Fibroblast of mammary gland (primary cell): Measurements from ENCODE around the gene ABHD12B.
"Not testable (repeated sequence)": the region's sequence is repeated elsewhere in the genome, so short reads cannot be mapped to it uniquely, and the experiment has no call there.

Experiments
- DNase-seq: peaks from one replicate; pipeline ENCODE4 v3.0.0-alpha.2; 2010; ENCODE audit warnings: low read depth
- H3K4me3 ChIP-seq: 2 replicates; pipeline ENCODE4 v1.5.1; 2011; ENCODE audit warnings: low read depth, mild to moderate bottlenecking, low read length, moderate library complexity; ENCODE audit not compliant: control insufficient read depth
- TF ChIP-seq, protein P1 (sequence below): conservative IDR thresholded peaks from 2 replicates; pipeline ENCODE4 v1.5.1; 2011; ENCODE audit warnings: low read depth, low read length, inconsistent platforms; ENCODE audit not compliant: control insufficient read depth, insufficient read depth

ABHD12B gene

GRCh38 chr14:50892255-50892654 is 20.4 kb downstream of the ABHD12B start:
- no peak for DNase-seq
- TF ChIP-seq, protein P1, sequence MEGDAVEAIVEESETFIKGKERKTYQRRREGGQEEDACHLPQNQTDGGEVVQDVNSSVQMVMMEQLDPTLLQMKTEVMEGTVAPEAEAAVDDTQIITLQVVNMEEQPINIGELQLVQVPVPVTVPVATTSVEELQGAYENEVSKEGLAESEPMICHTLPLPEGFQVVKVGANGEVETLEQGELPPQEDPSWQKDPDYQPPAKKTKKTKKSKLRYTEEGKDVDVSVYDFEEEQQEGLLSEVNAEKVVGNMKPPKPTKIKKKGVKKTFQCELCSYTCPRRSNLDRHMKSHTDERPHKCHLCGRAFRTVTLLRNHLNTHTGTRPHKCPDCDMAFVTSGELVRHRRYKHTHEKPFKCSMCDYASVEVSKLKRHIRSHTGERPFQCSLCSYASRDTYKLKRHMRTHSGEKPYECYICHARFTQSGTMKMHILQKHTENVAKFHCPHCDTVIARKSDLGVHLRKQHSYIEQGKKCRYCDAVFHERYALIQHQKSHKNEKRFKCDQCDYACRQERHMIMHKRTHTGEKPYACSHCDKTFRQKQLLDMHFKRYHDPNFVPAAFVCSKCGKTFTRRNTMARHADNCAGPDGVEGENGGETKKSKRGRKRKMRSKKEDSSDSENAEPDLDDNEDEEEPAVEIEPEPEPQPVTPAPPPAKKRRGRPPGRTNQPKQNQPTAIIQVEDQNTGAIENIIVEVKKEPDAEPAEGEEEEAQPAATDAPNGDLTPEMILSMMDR = no peak

GRCh38 chr14:50896421-50896820 is 24.6 kb downstream of the ABHD12B start:
- not testable (repeated sequence) for H3K4me3 ChIP-seq, DNase-seq

More at GRCh38 chr14:50892255-50892654, 20.4 kb downstream of the ABHD12B start:
- H3K4me3 ChIP-seq = no peak overlapping the region

DNA sequence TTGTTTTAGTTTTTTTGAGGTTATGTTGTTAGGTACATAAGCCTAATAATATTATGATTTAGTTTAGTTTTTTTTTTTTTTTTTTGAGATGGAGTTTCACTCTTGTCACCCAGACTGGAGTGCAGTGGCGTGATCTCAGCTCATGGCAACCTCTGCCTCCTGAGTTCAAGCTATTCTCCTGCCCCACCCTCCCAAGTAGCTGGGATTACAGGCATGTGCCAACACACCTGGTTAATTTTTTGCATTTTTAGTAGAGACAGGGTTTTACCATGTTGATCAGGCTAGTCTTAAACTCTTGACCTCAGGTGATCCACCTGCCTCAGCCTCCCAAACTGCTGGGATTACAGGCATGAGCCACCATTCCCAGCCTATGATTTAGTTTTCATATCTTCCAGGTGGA is 25.2 kb downstream of the ABHD12B start:
- H3K4me3 ChIP-seq, DNase-seq: not testable (repeated sequence)

- no peak for DNase-seq
- no peak overlapping the region for H3K4me3 ChIP-seq
Observed at GRCh38 chr14:50897658-50898175, 25.9 kb downstream of the ABHD12B start.

GRCh38 chr14:50901361-50901760 is 29.5 kb downstream of the ABHD12B start:
- H3K4me3 ChIP-seq = no peak overlapping the region
- TF ChIP-seq, protein P1 = no peak
- no peak for DNase-seq

More at GRCh38 chr14:50897658-50898175, 25.9 kb downstream of the ABHD12B start:
- TF ChIP-seq, protein P1 = no peak

DNA sequence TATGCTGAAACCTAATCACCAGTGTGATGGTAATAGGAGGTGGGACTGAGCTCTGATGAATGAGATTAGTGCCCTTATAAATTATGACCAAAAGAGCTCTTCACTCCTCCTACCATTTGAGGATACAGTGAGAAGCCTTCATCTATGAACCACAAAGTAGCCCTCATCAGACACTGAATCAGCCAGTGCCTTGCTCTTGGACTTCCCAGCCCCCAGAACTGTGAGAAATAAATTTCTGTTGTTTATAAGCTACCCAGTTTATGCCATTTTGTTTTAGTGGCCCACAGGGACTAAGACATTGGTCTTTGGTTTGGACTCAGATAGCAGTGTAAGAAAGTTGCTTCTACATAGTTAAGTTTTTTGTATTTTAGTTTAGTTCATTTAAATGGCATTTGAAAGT is 32.9 kb downstream of the ABHD12B start:
- no peak overlapping the region for H3K4me3 ChIP-seq
- TF ChIP-seq, protein P1 = no peak
- DNase-seq = no peak

DNA sequence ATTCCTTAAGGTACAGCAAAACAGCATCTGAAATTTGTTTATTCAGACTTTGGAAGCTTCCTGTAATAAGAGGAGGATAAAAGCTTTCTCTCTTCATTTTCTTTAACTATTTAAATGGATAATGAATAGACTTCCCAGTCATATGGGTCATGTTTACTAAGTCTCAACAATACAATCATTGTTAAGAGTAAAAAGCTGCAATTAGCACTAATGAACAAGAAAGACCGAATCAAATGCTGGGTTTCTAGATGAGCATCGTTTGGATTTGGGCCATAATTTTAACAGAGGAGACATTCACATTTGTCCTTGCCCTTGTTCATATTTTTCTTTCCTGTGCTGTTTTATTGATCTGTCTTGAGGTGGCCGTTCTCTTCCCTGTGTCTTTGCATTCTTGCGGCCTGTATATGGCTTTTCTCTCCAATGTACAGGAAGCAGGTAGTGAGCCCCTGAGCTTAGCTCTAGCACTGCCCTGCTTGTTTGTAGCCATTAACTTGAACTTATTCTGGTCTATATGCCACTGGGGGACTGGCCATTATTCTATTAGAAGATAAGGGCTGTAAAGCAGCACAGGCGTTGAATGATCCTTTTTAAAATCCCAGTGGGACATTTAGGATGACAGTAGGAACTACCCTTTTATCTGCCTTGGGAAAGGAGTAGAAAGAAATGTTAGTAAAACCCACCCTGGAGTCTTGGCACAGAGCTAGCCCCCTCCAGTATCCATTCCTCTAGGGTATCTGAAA is 34.6 kb downstream of the ABHD12B start:
- DNase-seq = no peak
- TF ChIP-seq, protein P1 = no peak

More for the DNA sequence above, 34.6 kb downstream of the ABHD12B start:
- H3K4me3 ChIP-seq = no peak overlapping the region
